ENCODE results near the gene ANKRD63.
A peak's percentile ranks its signal among the peaks of the same experiment; 100 is the strongest.

ANKRD63 gene

DNA sequence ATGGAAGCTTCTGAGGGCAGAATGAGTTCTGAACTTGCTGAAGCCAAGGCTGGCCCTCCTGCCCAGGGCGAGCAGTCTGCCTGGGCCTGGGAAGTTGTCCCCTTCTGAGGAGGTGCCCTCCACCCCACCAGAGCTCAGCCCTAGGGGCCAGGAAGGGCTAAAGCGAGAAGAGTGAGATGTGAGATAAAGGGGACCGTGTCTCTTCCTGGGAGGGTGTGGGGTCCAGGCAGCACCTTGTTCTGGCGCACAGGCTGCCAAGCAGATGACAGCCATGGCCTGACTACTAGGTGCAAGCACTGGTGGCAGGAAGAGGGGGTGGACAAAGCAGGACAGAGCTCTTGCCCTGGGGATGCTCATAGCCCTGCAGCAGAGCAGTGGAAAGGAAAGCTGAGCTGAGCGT is 40.3 kb downstream of the ANKRD63 start:
- DNase-seq (ENCODE audit: low spot score): no peak

DNA sequence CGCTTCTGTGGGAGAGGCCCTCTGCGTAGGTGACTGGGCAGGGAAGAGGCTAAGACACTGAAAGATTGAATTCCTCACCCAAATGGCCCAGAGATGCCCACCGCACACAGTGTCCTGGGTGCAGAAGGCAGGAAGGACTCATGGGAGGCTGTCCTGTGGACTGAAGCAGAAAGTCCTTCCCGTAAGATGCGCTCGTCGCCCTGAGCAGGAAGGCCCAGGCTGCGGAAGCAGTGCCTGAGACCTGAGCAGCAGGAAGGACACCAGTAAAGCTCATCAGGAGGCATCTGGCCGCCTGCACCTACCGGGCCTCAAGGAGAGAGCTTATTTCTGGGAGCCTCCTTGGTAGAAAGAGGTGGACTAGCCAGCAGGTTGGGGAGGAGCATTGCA is 40.7 kb downstream of the ANKRD63 start:
- no peak for DNase-seq (ENCODE audit: low spot score)

GRCh38 chr15:40241269-40242212 is 41.3 kb downstream of the ANKRD63 start:
- no peak for DNase-seq (ENCODE audit: low spot score)

- no peak for DNase-seq (ENCODE audit: low spot score)
Observed at GRCh38 chr15:40240619-40241221, 42.1 kb downstream of the ANKRD63 start.

DNA sequence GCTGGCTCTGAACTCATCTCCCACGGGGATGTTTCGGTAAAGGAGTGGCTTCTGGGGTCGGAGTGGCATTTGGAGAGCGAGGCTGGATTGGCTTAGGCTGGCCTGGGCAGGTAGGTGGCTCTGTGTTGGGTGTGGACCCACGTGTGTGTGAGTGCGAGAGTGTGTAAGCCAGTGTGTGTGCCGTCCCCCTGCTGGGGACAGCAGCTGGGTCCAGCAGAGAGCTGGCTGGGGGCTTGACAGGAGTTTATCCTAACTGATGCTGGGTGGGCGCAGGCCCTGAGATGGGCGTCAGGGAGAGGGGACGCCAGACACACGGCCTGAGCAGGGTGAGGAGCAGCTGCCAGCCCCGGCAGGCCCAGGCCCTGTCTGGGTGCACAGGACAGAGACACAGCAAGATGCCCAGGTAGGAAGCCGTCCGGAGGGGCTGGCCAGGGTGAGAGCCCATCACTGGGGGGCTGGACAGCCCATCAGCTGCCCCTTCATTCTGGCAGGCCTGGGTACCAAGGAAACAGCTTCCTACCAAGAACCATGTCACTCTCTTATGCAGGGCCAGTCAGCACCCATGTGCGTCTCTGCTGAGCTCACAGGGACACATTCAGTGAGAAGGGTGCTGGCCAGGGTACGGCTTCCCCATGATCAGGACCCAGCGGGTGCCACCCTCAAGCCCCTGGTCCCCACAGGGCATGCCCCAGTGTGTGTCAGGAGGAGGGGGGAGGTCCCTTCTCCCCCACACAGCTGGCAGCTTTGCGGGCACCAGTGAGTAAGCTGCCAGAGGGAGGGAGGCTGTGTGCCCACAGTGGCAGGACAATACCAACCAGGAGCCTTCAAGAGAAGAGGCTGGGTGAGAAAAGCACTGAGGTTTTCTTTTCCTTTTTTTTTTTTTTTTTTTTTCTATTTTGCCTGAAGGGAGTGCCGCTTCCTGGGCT is 42.9 kb downstream of the ANKRD63 start:
- no peak for DNase-seq (ENCODE audit: low spot score)

GRCh38 chr15:40239404-40239692 is 43.5 kb downstream of the ANKRD63 start:
- no peak for DNase-seq (ENCODE audit: low spot score)

GRCh38 chr15:40238532-40239403 is 44.1 kb downstream of the ANKRD63 start, which contains the start of gene PAK6:
TSS of gene PAK6 (plus strand) at chr15:40239063. CDS start at chr15:40264786, 25,723 bp downstream.
- DNase-seq (ENCODE audit: low spot score): peak; percentile 40

- no peak for DNase-seq (ENCODE audit: low spot score)
Observed at GRCh38 chr15:40235201-40235885, 47.5 kb downstream of the ANKRD63 start.

GRCh38 chr15:40234783-40235182 is 48.1 kb downstream of the ANKRD63 start:
- no peak for DNase-seq (ENCODE audit: low spot score)

DNA sequence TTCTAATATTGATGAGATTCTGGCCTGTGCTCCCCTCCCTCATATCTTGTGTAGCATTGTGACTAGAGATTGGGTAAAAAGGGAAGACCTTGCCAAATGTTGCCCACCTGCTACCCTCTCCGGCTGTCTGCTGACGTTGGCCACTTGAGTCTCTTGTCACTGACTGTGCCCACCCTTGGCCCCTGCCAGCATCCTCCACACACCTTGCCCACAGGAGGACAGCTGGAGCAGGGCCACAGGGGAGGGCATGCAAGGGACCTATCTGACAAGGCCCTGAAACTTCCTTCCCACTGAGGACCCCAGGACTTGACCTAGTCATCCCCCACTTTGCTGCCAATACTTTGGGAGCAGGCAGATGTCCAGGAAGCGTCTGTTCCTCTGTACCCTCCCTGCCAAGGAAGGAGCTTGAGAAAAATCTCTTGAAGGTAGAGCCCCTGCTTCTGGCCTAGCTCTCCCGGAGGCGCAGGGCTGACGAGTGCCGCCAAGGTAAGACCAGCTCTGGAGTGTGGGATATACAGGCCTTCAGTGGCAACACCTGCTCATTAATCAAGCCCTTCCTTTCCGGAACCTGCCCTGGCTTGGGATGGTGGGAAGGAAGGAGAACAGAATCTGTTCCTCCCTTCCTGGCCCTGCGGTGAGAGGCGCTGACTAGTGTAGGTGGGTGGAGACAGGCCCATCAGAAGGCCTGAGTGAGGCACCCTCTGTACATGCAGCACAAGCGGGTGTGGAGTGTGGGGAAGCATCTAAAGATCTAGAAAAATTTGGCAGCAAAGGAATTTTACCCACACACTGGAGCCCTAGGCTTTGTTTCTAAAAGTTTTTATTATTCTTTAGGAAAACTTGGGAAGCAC is 48.9 kb downstream of the ANKRD63 start:
- no peak for DNase-seq (ENCODE audit: low spot score)

DNA sequence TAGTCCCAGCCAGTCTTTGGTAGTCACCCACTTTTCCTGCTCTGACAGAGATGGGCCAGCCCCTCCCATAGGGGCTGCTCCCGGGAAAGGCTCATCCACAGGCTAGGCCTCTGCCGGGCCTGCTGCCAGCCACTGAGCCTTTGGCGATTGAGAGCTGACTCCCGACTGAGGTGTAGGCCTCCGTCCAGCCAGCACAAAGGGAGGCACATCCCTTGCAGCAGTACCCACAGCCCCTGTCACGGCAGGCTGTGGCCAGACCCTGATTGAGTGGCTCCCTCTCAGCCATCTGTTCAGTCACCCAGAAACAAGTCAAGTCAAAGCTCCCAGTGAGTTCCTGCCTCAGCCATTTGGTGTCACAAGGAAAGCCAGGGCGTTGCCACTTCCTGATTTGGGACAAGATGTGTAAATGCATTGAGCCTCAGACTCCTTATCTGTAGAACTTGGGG is 50.2 kb downstream of the ANKRD63 start:
- DNase-seq (ENCODE audit: low spot score): no peak

All from HuH-7 (cell line).